Measurements from ENCODE around the gene CDC73. TPM values are rescaled to one million over a fixed set of nuclear protein-coding genes. Genes with fewer than 3 reads are reported as not detected.

Gene CDC73
- total RNA-seq, 1 donor = 40.2 TPM

DNA sequence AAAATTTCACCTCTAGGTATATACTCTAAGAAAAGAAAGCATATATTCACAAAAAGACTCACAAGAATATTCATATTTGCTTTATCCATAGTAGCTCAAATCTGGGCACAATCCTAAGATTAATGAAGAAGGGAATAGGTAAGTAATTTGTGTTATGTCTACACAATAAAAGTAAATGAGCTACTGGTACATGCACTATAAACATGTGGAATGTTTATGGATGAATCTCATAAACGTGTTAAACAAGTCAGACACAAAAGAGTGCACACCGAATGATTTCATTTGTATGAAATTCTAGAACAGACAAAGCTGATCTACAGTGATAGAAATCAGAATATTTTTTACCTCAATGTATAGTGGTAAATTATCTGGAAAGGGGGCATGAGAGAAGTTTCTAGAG, 179.9 kb downstream of the CDC73 start:
- Histone ChIP-seq H3K4me1 (ENCODE audit: insufficient read depth, low read length) (no peaks in the 10 kb centered on the region), H3K4me3 (ENCODE audit: low read length) (no peak overlapping the region), H3K27me3 (ENCODE audit: insufficient read depth, low read length) (no peaks in the 10 kb centered on the region), H3K9me3 (ENCODE audit: low read depth, low read length) (no peaks in the 10 kb centered on the region)

DNA sequence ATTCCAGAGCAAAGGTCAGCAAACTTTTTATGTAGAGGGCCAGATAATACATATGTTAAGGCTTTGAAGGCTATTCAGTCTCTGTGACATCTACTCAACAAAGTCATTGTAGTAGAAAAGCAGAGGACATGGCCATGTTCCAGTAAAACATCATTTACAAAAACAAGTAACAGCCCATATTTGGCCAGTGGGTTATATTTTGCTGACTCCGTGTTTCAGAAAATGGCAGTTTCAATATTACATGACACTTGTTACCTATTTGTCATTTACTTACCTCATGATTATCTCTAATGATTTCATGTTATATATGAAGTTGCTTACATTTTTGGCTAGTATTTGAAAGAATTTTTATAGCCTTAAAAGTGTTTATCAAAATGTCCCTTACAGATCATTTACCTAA, 182.0 kb downstream of the CDC73 start:
- Histone ChIP-seq H3K4me1 (ENCODE audit: insufficient read depth, low read length) (no peaks in the 10 kb centered on the region), H3K4me3 (ENCODE audit: low read length) (no peak overlapping the region), H3K9me3 (ENCODE audit: low read depth, low read length) (no peaks in the 10 kb centered on the region), H3K27me3 (ENCODE audit: insufficient read depth, low read length) (no peaks in the 10 kb centered on the region)

Other genes with a start within 250 kb of the CDC73 start
- 19.7 TPM for gene UCHL5, start 62.7 kb upstream of the CDC73 start, total RNA-seq
- gene RO60, start 62.4 kb upstream of the CDC73 start, total RNA-seq = 105 TPM
- gene GLRX2, start 16.6 kb upstream of the CDC73 start, total RNA-seq = 2.3 TPM
- gene B3GALT2, start 64.6 kb downstream of the CDC73 start, total RNA-seq = 0.31 TPM